PC-3 (cell line): ENCODE data around the gene DOCK10. TPM values are rescaled to one million over a fixed set of nuclear protein-coding genes. Genes with fewer than 3 reads are reported as not detected.

Source experiments
- ATAC-seq: fragments of 200-7000 bp; cut with Tn5 transposase; 2 replicates; pipeline ENCODE4 v1.9.1; 2020; ENCODE audit warnings: mild to moderate bottlenecking, moderate library complexity
- BruUV-seq: library from RNA; stranded (reverse); fragments of 400-500 nt; replicated peaks from 2 replicates; lab custom pipeline; 2021; lab: Mats Ljungman, UMichigan
- CTCF ChIA-PET: fragments of 300-600 bp; sonication (Branson Sonifier 250); formaldehyde crosslinking; loops from one replicate; lab custom pipeline; 2022; ENCODE audit warnings: antibody characterized with exemption; lab: Charles Lee
- POLR2A ChIA-PET: fragments of 300-600 bp; sonication (Branson Sonifier 250); formaldehyde crosslinking; loops from one replicate; lab custom pipeline; 2022; ENCODE audit warnings: antibody characterized with exemption; ENCODE audit not compliant: unreplicated experiment; lab: Charles Lee
- DNase-seq: peaks from one replicate; pipeline ENCODE4 v3.0.0-alpha.2; 2015
- H2AFZ ChIP-seq: fragments of 300-600 bp; sonication (generic); 2 replicates; pipeline ENCODE4 v1.6.0; 2016; ENCODE audit warnings: antibody characterized with exemption, low read length
- H3F3A ChIP-seq: fragments of 300-600 bp; sonication (generic); one replicate; pipeline ENCODE4 v1.6.0; 2017; ENCODE audit warnings: antibody characterized with exemption, low read length, control low read depth, mild to moderate bottlenecking; ENCODE audit not compliant: unreplicated experiment
- H3K27ac ChIP-seq: fragments of 300-600 bp; sonication (generic); 2 replicates; pipeline ENCODE4 v1.5.1; 2016; ENCODE audit warnings: mild to moderate bottlenecking, low read length
- H3K27me3 ChIP-seq: fragments of 300-600 bp; sonication (generic); 2 replicates; pipeline ENCODE4 v1.6.1; 2016; ENCODE audit warnings: low read length, mixed read lengths
- H3K36me3 ChIP-seq: fragments of 300-600 bp; sonication (generic); 2 replicates; pipeline ENCODE4 v1.6.1; 2016; ENCODE audit warnings: low read depth, mixed run types, low read length, mixed read lengths
- H3K4me1 ChIP-seq: fragments of 300-600 bp; sonication (generic); 2 replicates; pipeline ENCODE4 v1.5.1; 2016; ENCODE audit warnings: low read length; ENCODE audit not compliant: insufficient read depth
- H3K4me2 ChIP-seq: fragments of 300-600 bp; sonication (generic); 2 replicates; pipeline ENCODE4 v1.6.0; 2016; ENCODE audit warnings: low read length
- H3K4me3 ChIP-seq: fragments of 300-600 bp; sonication (generic); 2 replicates; pipeline ENCODE4 v1.5.1; 2016; ENCODE audit warnings: mild to moderate bottlenecking, low read length, mixed read lengths
- H3K79me2 ChIP-seq: fragments of 300-600 bp; sonication (generic); 2 replicates; pipeline ENCODE4 v1.6.1; 2017; ENCODE audit warnings: low read length, mixed read lengths
- H3K9ac ChIP-seq: fragments of 300-600 bp; sonication (generic); 2 replicates; pipeline ENCODE4 v1.6.0; 2016; ENCODE audit warnings: mild to moderate bottlenecking, low read length
- H3K9me2 ChIP-seq: fragments of 300-600 bp; sonication (generic); replicated peaks from 2 replicates; pipeline ENCODE4 v1.6.1; 2016; ENCODE audit warnings: mixed run types, low read length, mixed read lengths
- H3K9me3 ChIP-seq: fragments of 300-600 bp; sonication (generic); 2 replicates; pipeline ENCODE4 v1.6.1; 2016; ENCODE audit warnings: low read length, mixed read lengths
- H4K20me1 ChIP-seq: fragments of 300-600 bp; sonication (generic); 2 replicates; pipeline ENCODE4 v1.6.1; 2016; ENCODE audit warnings: low read length, mixed read lengths
- EZH2 ChIP-seq: fragments of 300-600 bp; sonication (generic); IDR thresholded peaks from one replicate; pipeline ENCODE4 v1.6.1; 2017; ENCODE audit warnings: antibody characterized with exemption, mild to moderate bottlenecking, low read length; ENCODE audit not compliant: unreplicated experiment
- EZH2phosphoT487 ChIP-seq: fragments of 300-600 bp; sonication (generic); IDR thresholded peaks from 2 replicates; pipeline ENCODE4 v1.6.1; 2018; ENCODE audit warnings: mild to moderate bottlenecking, antibody characterized with exemption, low read length, borderline replicate concordance
- intact Hi-C: fragments of 100-400 bp; cut with micrococcal nuclease; formaldehyde crosslinking; loops from 2 replicates; pipeline ENCODE4 v1.9.0; 2023
- total RNA-seq: library from RNA; depleted of rRNA; stranded (reverse); fragments of >200 nt; gene quantifications from 2 replicates; pipeline ENCODE4 v1.2.3, GENCODE V29; 2014
- TF ChIP-seq, protein P1 (sequence below): fragments of 300-600 bp; sonication (generic); conservative IDR thresholded peaks from 2 replicates; pipeline ENCODE4 v1.5.1; 2017; ENCODE audit warnings: antibody characterized with exemption, low read depth, mild to moderate bottlenecking, low read length

Gene DOCK10
- total RNA-seq, 1 experiment from 2014 or later, result 23.1 TPM

DNA sequence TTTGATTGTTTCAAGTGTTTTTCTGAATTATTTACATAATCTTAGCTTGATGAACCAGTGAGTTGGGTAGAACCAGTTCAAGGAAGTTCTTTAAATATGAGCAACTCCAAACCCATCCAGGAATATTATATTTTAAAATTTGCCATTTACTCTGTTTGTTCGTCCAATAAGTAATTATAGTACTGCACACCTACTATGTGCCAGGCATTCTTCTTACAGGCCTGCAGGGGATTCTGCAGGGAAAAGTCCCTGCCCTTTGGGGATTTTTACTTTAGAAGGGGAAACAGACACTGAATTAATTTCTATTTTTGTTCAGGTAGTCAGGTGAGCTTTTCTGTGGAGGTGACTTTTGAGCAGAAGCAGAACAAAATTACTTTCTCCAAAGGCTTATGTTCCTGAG lies 146.9 kb downstream of the DOCK10 start:
- CTCF ChIA-PET, result no interaction called here
- no peaks in the 10 kb centered on the region for H4K20me1 ChIP-seq
- TF ChIP-seq EZH2 (no peak), EZH2phosphoT487 (no peak)
- TF ChIP-seq, protein P1, sequence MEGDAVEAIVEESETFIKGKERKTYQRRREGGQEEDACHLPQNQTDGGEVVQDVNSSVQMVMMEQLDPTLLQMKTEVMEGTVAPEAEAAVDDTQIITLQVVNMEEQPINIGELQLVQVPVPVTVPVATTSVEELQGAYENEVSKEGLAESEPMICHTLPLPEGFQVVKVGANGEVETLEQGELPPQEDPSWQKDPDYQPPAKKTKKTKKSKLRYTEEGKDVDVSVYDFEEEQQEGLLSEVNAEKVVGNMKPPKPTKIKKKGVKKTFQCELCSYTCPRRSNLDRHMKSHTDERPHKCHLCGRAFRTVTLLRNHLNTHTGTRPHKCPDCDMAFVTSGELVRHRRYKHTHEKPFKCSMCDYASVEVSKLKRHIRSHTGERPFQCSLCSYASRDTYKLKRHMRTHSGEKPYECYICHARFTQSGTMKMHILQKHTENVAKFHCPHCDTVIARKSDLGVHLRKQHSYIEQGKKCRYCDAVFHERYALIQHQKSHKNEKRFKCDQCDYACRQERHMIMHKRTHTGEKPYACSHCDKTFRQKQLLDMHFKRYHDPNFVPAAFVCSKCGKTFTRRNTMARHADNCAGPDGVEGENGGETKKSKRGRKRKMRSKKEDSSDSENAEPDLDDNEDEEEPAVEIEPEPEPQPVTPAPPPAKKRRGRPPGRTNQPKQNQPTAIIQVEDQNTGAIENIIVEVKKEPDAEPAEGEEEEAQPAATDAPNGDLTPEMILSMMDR, result no peak
- H3K4me3 ChIP-seq, result no peak overlapping the region
- intact Hi-C loops, result no loop called here
- no peak overlapping the region for H3K9ac ChIP-seq
- no peaks in the 10 kb centered on the region for H3F3A ChIP-seq
- no peak overlapping the region for H3K27ac ChIP-seq
- DNase-seq (no peak), ATAC-seq (no peak)
- no peaks in the 10 kb centered on the region for H3K9me2 ChIP-seq
- H3K27me3 ChIP-seq, result no peaks in the 10 kb centered on the region
- BruUV-seq, result no TSS peak
- no peaks in the 10 kb centered on the region for H3K79me2 ChIP-seq
- no peak overlapping the region for H3K4me2 ChIP-seq
- H3K36me3 ChIP-seq, result no peaks in the 10 kb centered on the region
- no peaks in the 10 kb centered on the region for H3K4me1 ChIP-seq
- POLR2A ChIA-PET, result no interaction called here
- no peaks in the 10 kb centered on the region for H3K9me3 ChIP-seq
- no peak overlapping the region for H2AFZ ChIP-seq

- Histone ChIP-seq H3K9me3 (no peaks in the 10 kb centered on the region), H2AFZ (no peak overlapping the region), H3K4me3 (no peak overlapping the region), H3K79me2 (no peaks in the 10 kb centered on the region), H3K4me2 (no peak overlapping the region), H3K27me3 (no peaks in the 10 kb centered on the region), H4K20me1 (no peaks in the 10 kb centered on the region), H3K9ac (no peak overlapping the region), H3F3A (no peaks in the 10 kb centered on the region), H3K9me2 (no peaks in the 10 kb centered on the region), H3K4me1 (no peaks in the 10 kb centered on the region), H3K36me3 (no peaks in the 10 kb centered on the region), H3K27ac (no peak overlapping the region)
- POLR2A ChIA-PET, result no interaction called here
- ATAC-seq (no peak), DNase-seq (no peak)
- no TSS peak for BruUV-seq
- no peak for TF ChIP-seq EZH2
- TF ChIP-seq, protein P1, result no peak
- intact Hi-C loops, result no loop called here
- CTCF ChIA-PET, result no interaction called here
These were observed 147.9 kb downstream of the DOCK10 start for GRCh38 chr2:224894356-224894755.

DNA sequence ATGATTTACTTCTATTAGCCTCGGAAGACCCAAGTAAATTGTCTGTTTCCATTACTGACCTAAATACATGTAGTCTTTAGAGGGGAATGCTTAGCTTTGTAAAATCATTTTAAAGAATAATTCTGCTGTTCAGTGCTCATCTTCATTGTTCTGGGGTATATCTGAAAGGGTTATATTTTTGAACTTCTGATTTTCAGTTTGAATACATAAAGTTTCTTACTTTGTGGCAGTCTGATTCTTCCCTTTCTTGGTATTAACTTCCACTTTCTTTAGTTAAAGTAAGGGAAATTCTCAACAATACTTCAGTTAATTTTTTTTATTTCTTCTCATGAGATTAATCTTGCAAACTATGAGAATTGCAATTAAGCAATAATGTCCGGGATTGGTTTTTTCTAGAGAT lies 148.4 kb downstream of the DOCK10 start:
- Histone ChIP-seq H4K20me1 (no peaks in the 10 kb centered on the region), H3K4me2 (no peak overlapping the region), H3K36me3 (no peaks in the 10 kb centered on the region), H3K27ac (no peak overlapping the region), H3K79me2 (no peaks in the 10 kb centered on the region), H3K4me1 (no peaks in the 10 kb centered on the region), H3K9me2 (no peaks in the 10 kb centered on the region), H3K9ac (no peak overlapping the region), H3F3A (no peaks in the 10 kb centered on the region), H3K9me3 (no peaks in the 10 kb centered on the region), H2AFZ (no peak overlapping the region), H3K27me3 (no peaks in the 10 kb centered on the region), H3K4me3 (no peak overlapping the region)
- no peak for ATAC-seq
- no peak for TF ChIP-seq EZH2phosphoT487
- TF ChIP-seq EZH2, result no peak
- TF ChIP-seq, protein P1, result no peak
- ChIA-PET POLR2A (no interaction called here), CTCF (no interaction called here)
- intact Hi-C loops, result no loop called here
- BruUV-seq, result no TSS peak
- no peak for DNase-seq
